ENCODE measurements around the gene TBC1D14. TPM values are rescaled to one million over a fixed set of nuclear protein-coding genes. Genes with fewer than 3 reads are reported as not detected.

Gene TBC1D14
- total RNA-seq, 1 experiment from 2014 or later = 54.0 TPM

- Mint-ChIP-seq H3K4me3 (ENCODE audit: unreplicated experiment) (no peak overlapping the region), H3K27ac (ENCODE audit: unreplicated experiment) (peak overlapping the region; percentile 39), H3K4me1 (ENCODE audit: low read depth, unreplicated experiment) (peaks cover 12% of the 10 kb centered on the region), H3K27me3 (ENCODE audit: insufficient read depth, unreplicated experiment) (no peaks in the 10 kb centered on the region), H3K9me3 (ENCODE audit: unreplicated experiment) (no peaks in the 10 kb centered on the region), H3K36me3 (ENCODE audit: insufficient read depth, unreplicated experiment) (peaks cover 63% of the 10 kb centered on the region)
- no peaks in the 10 kb centered on the region for H3K27me3 ChIP-seq (replicated peaks; ENCODE audit: control insufficient read depth, insufficient read depth, low read length)
- no peak for DNase-seq
- ChIA-PET CTCF (no interaction called here), POLR2A (no interaction called here)
- H3K9me3 ChIP-seq = peaks cover 14% of the 10 kb centered on the region; the same call in 1 of the 2 replicates
- intact Hi-C loops (cut with micrococcal nuclease; ENCODE audit: unreplicated experiment) = no loop called here
- no peaks in the 10 kb centered on the region; the same call in 1 of the 2 replicates for H3K36me3 ChIP-seq (ENCODE audit: control insufficient read depth, insufficient read depth, low read length)
- no TSS peak for BruUV-seq (replicated peaks)
- TF ChIP-seq, protein P1, sequence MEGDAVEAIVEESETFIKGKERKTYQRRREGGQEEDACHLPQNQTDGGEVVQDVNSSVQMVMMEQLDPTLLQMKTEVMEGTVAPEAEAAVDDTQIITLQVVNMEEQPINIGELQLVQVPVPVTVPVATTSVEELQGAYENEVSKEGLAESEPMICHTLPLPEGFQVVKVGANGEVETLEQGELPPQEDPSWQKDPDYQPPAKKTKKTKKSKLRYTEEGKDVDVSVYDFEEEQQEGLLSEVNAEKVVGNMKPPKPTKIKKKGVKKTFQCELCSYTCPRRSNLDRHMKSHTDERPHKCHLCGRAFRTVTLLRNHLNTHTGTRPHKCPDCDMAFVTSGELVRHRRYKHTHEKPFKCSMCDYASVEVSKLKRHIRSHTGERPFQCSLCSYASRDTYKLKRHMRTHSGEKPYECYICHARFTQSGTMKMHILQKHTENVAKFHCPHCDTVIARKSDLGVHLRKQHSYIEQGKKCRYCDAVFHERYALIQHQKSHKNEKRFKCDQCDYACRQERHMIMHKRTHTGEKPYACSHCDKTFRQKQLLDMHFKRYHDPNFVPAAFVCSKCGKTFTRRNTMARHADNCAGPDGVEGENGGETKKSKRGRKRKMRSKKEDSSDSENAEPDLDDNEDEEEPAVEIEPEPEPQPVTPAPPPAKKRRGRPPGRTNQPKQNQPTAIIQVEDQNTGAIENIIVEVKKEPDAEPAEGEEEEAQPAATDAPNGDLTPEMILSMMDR (IDR thresholded peaks at IDR 0.05; ENCODE audit: insufficient read depth in 1 of 2, low read depth in 1 of 2, low read length in 1 of 2, severe bottlenecking in 1 of 2, unreplicated experiment in 1 of 2) = no peak
- H3K4me3 ChIP-seq (ENCODE audit: low read depth, low read length) = no peak overlapping the region
- peaks cover 12% of the 10 kb centered on the region for H3K4me1 ChIP-seq
These were observed 21.8 kb upstream of the TBC1D14 start for GRCh38 chr4:6887591-6888371.

DNA sequence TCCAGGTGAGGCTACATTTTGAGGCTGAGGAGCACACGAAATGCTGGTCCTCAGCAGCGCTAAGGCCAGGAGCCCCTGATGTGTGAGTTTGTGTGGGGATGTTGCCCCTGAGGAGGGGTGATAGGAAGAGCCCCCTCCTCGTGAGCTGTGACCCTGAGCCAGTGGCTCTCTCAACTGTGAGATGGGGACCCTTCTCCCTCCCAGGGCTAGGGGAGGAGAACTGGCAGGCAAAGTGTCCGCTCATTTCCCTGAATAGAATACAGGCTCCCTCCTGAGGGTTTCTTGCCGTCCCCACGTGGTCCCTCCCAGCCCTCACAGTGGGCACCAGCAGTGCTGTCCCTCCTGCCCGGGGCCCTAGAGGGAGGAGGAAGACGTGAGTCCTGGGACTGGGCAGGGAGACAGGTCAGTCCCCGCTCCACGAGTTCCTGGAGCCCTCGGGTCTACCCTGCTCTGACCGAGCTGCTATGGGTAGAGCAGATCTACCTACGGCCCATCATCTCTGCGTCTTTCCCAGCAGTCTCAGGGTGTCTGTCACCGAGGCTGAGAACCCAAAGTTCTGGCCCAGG lies 21.0 kb upstream of the TBC1D14 start:
- H3K4me3 ChIP-seq (ENCODE audit: low read depth, low read length) = no peak overlapping the region
- H3K9me3 Mint-ChIP-seq (ENCODE audit: unreplicated experiment) = no peaks in the 10 kb centered on the region
- H3K27me3 ChIP-seq (replicated peaks; ENCODE audit: control insufficient read depth, insufficient read depth, low read length) = no peaks in the 10 kb centered on the region
- ChIA-PET CTCF (no interaction called here), POLR2A (no interaction called here)
- peaks cover 62% of the 10 kb centered on the region for H3K36me3 Mint-ChIP-seq (ENCODE audit: insufficient read depth, unreplicated experiment)
- DNase-seq = no peak
- no peaks in the 10 kb centered on the region; the same call in 1 of the 2 replicates for H3K36me3 ChIP-seq (ENCODE audit: control insufficient read depth, insufficient read depth, low read length)
- no TSS peak for BruUV-seq (replicated peaks)
- no peak overlapping the region for H3K4me3 Mint-ChIP-seq (ENCODE audit: unreplicated experiment)
- H3K4me1 Mint-ChIP-seq (ENCODE audit: low read depth, unreplicated experiment) = peaks cover 19% of the 10 kb centered on the region
- TF ChIP-seq, protein P1 (IDR thresholded peaks at IDR 0.05; ENCODE audit: insufficient read depth in 1 of 2, low read depth in 1 of 2, low read length in 1 of 2, severe bottlenecking in 1 of 2, unreplicated experiment in 1 of 2) = no peak
- H3K27me3 Mint-ChIP-seq (ENCODE audit: insufficient read depth, unreplicated experiment) = no peaks in the 10 kb centered on the region
- intact Hi-C loops (cut with micrococcal nuclease; ENCODE audit: unreplicated experiment) = no loop called here
- H3K27ac Mint-ChIP-seq (ENCODE audit: unreplicated experiment) = no peak overlapping the region
- H3K9me3 ChIP-seq = peaks cover 14% of the 10 kb centered on the region; the same call in 1 of the 2 replicates
- peaks cover 19% of the 10 kb centered on the region for H3K4me1 ChIP-seq

DNA sequence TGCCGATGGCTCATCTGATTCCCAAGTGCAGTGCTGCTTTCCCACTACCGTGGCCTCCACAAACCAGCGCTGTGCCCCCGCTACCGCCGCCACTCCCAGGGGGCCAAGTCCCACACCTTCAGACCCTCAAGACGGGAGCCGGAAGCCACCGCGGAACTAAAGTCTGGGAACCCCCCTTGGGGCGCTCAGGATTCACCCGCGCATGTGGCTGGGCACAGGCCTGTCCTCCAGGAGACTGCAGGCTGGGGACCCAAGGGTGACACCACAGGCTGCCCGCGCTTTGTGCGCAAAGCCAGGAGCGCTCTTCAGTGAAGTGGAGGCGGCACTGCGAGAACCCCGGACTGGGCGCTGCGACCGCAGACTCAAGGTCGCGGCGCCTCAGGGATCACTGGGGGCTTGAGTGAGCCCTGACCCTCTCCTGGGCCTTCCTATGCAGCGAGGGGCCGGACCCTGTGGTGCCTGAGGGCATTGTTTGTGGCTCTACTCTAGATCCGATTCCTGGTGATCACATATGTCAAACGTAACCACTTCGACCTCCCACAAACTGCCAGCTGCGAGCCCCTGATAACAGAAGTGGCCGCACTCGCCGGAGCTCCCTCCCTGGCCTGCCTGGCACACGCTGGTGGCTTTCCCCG lies 20.4 kb upstream of the TBC1D14 start:
- POLR2A ChIA-PET = no interaction called here
- no peaks in the 10 kb centered on the region for H3K9me3 Mint-ChIP-seq (ENCODE audit: unreplicated experiment)
- H3K27ac Mint-ChIP-seq (ENCODE audit: unreplicated experiment) = no peak overlapping the region
- no peaks in the 10 kb centered on the region for H3K27me3 ChIP-seq (replicated peaks; ENCODE audit: control insufficient read depth, insufficient read depth, low read length)
- H3K4me1 Mint-ChIP-seq (ENCODE audit: low read depth, unreplicated experiment) = peaks cover 25% of the 10 kb centered on the region
- BruUV-seq (replicated peaks) = no TSS peak
- H3K36me3 ChIP-seq (ENCODE audit: control insufficient read depth, insufficient read depth, low read length) = no peaks in the 10 kb centered on the region; the same call in 1 of the 2 replicates
- CTCF ChIA-PET = no interaction called here
- intact Hi-C loops (cut with micrococcal nuclease; ENCODE audit: unreplicated experiment) = no loop called here
- H3K36me3 Mint-ChIP-seq (ENCODE audit: insufficient read depth, unreplicated experiment) = peaks cover 66% of the 10 kb centered on the region
- peaks cover 14% of the 10 kb centered on the region; the same call in 1 of the 2 replicates for H3K9me3 ChIP-seq
- H3K4me1 ChIP-seq = peaks cover 23% of the 10 kb centered on the region
- H3K4me3 ChIP-seq (ENCODE audit: low read depth, low read length) = no peak overlapping the region
- no peak for DNase-seq
- TF ChIP-seq, protein P1 (IDR thresholded peaks at IDR 0.05; ENCODE audit: insufficient read depth in 1 of 2, low read depth in 1 of 2, low read length in 1 of 2, severe bottlenecking in 1 of 2, unreplicated experiment in 1 of 2) = no peak
- no peak overlapping the region for H3K4me3 Mint-ChIP-seq (ENCODE audit: unreplicated experiment)
- no peaks in the 10 kb centered on the region for H3K27me3 Mint-ChIP-seq (ENCODE audit: insufficient read depth, unreplicated experiment)
